Small intestine (tissue), 7 donors: ENCODE results near the gene DOP1A. TPM values are rescaled to one million over a fixed set of nuclear protein-coding genes. Genes with fewer than 3 reads are reported as not detected.

ENCODE experiments used
- DNase-seq, 2 donors: peaks; one replicate each; pipeline versions ENCODE4 v3.0.0 to v3.0.0-alpha.2; 2013
- FAIRE-seq: peaks from 2 replicates; lab custom pipeline; 2012; peaks lifted over from hg19 to GRCh38; lab: Jason Lieb, UNC
- H3K27ac ChIP-seq, 3 donors: one replicate each; pipeline ENCODE4 v1.5.1; 2013; ENCODE audit warnings: low read length in 2 of 3, mild to moderate bottlenecking in 2 of 3, control low read depth in 1 of 3, inconsistent platforms in 1 of 3, low read depth in 1 of 3, moderate library complexity in 1 of 3
- H3K27me3 ChIP-seq, 3 donors: one replicate each; pipeline ENCODE4 v1.6.1; 2013; ENCODE audit warnings: low read length in 3 of 3, inconsistent platforms in 1 of 3; ENCODE audit not compliant: control insufficient read depth in 3 of 3, insufficient read depth in 3 of 3
- H3K36me3 ChIP-seq, 3 donors: one replicate each; pipeline ENCODE4 v1.6.1; 2013; ENCODE audit warnings: low read length in 3 of 3, inconsistent platforms in 1 of 3, low read depth in 1 of 3, mild to moderate bottlenecking in 1 of 3, moderate library complexity in 1 of 3; ENCODE audit not compliant: control insufficient read depth in 3 of 3, insufficient read depth in 2 of 3
- H3K4me1 ChIP-seq, 3 donors: one replicate each; pipeline ENCODE4 v1.6.1; 2013; ENCODE audit warnings: low read length in 2 of 3, inconsistent platforms in 1 of 3, low read depth in 1 of 3, mild to moderate bottlenecking in 1 of 3, moderate library complexity in 1 of 3; ENCODE audit not compliant: control insufficient read depth in 3 of 3, insufficient read depth in 2 of 3
- H3K4me3 ChIP-seq, 3 donors: one replicate each; pipeline ENCODE4 v1.5.1; 2013; ENCODE audit warnings: low read length in 3 of 3, control low read depth in 1 of 3, inconsistent platforms in 1 of 3, low read depth in 1 of 3, mild to moderate bottlenecking in 1 of 3, moderate library complexity in 1 of 3
- H3K9me3 ChIP-seq, 2 donors: one replicate each; pipeline ENCODE4 v1.6.1; 2013; ENCODE audit warnings: low read depth in 1 of 2, low read length in 1 of 2; ENCODE audit not compliant: control insufficient read depth in 2 of 2, insufficient read depth in 1 of 2
- WGBS, 3 donors: extraction: QIAGEN DNeasy Blood & Tissue Kit; methylation state at CpG; one replicate each; pipeline ENCODE4 v1.1.7; 2013; 5-methylcytosine and 5-hydroxymethylcytosine counted together
- polyA plus RNA-seq, 4 donors: library from polyadenylated mRNA; stranded (reverse) in 3 of 4; unstranded in 1 of 4; fragments of 200-250 nt in 3 of 4; fragments of 120-200 nt in 1 of 4; gene quantifications; one replicate each; pipeline versions ENCODE4 v1.2.1 to v1.2.3, GENCODE V29; 2013
- donor health status: healthy with polysubstance abuse.
- donor health status: control.
- donor health status: control.
- donor health status: Bipolar disorder and iron deficiency.
- donor health status: healthy.

Gene DOP1A
- polyA plus RNA-seq, 4 donors: 5.9 to 34.7 (median 9.3) TPM

DNA sequence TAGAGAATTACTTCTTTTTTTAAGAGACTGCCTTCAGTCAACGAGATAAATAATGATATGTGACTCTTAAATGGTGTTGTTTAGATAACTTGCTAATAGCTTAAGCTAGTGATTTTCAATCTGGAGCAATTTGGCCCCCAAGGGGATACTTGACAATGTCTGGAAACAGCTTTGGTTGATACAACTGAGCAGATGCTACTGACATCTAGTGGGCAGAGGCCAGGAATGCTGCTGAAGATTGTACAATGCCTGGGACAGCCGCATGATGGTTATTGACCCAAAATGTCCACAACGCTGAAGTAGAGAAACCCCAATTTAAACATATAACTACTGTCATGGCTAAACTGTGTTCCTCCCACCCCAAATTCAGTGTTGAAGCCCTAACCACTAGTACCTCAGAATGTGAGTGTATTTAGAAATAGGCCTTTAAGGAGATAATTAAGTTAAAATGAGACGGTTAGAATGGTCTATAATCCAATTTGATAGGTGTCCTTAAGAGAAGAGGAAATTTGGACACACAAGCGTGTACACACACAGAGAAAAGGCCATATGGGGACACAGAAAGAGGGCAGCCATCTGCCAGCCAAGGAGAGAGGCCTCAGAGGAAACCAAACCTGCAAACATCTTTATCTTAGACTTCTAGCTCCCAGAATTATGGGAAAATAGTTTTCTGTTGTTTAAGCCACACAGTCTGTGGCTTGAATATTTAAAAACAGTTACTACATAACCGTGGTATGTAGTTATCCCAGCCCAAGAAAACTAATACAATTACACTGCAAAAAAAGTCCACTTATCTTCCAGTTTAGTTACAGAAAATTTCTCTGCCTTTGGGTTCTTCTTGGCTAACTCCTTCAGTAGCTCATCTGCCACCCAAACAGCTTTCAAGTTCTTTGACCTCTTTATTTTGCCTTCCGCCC lies 147.9 kb downstream of the DOP1A start:
- Histone ChIP-seq H3K27ac (no peak overlapping the region), H3K36me3 (peaks cover 0 to 7% (median 0%) of the 10 kb centered on the region in 3 donors), H3K27me3 (no peaks in the 10 kb centered on the region), H3K9me3 (no peaks in the 10 kb centered on the region), H3K4me1 (no peaks in the 10 kb centered on the region), H3K4me3 (no peak overlapping the region)
- WGBS, 3 donors: 26 to 29% (median 29%) methylated on average over 7 of the region's 7 CpGs
- FAIRE-seq (no peak), DNase-seq (peak; percentile 55 to 77)

DNA sequence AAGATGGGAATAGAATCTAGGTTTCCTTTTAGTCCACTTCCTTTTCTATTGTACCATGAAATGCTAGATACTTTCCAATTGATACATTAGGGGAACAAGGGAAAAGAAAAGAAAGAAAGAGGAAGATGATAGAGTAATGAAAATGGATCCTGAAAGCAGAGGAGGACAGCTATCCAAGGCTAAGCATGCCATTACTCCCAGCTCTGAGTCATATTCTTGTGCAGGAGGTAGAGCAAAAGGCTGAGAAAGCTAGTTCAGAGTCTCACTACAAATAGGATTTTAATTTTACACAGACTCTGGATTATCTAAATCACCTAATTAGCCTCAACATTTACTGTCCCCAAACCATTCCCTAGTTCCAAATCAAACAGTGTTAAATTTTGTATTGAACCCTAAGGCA lies 149.3 kb downstream of the DOP1A start:
- no peak overlapping the region for H3K27ac ChIP-seq
- no peak overlapping the region for H3K4me3 ChIP-seq
- H3K27me3 ChIP-seq: no peaks in the 10 kb centered on the region
- no peak for FAIRE-seq
- no peak for DNase-seq
- H3K36me3 ChIP-seq: peaks cover 0 to 4% (median 0%) of the 10 kb centered on the region in 3 donors
- H3K9me3 ChIP-seq: no peaks in the 10 kb centered on the region
- no peaks in the 10 kb centered on the region for H3K4me1 ChIP-seq

Other genes starting within 250 kb of the DOP1A start
- gene UBE3D, start 1.8 kb upstream of the DOP1A start, polyA plus RNA-seq: 1 to 10 TPM in 3 of 4 donors, under 1 TPM in 1; 0.54 to 8.0 (median 4.0) TPM
- gene PGM3, start 125.6 kb downstream of the DOP1A start, polyA plus RNA-seq: 10 to 100 TPM in 2 of 4 donors, 1 to 10 TPM in 2; 7.3 to 87.7 (median 11.6) TPM
- gene RWDD2A, start 125.7 kb downstream of the DOP1A start, polyA plus RNA-seq: 1 to 10 TPM; 1.1 to 6.2 (median 1.5) TPM